ENCODE results near the gene GFAP.
A peak's percentile ranks its signal among the peaks of the same experiment; 100 is the strongest.
"Not testable (repeated sequence)": the region's sequence is repeated elsewhere in the genome, so short reads cannot be mapped to it uniquely, and the experiment has no call there.

The GFAP gene

DNA sequence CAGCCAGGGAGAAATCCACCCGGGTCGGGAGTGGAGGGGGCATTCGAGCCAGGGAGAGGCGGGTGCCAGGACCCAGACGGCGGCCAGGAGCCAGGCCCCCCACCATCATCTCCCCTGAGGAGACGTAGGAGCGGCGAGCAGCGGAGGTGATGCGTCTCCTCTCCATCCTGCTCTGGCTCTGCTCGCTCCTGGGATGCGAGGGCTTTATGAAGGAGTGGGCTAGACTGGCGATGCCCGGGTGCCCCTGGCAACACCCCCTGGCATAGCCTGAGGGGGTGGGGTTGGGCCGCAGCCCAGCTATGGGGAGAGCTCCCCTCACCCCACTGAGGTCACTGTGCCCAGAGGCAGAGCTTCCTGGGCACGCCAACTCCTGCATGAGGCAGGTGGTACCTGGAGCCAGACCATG lies at the start of gene GFAP:
Gene GFAP, minus strand, starts transcription at position 180 of the 406 bp plus-strand sequence. Its CDS starts 14 bp downstream, at position 166.
- DNase-seq, result no peak

DNA sequence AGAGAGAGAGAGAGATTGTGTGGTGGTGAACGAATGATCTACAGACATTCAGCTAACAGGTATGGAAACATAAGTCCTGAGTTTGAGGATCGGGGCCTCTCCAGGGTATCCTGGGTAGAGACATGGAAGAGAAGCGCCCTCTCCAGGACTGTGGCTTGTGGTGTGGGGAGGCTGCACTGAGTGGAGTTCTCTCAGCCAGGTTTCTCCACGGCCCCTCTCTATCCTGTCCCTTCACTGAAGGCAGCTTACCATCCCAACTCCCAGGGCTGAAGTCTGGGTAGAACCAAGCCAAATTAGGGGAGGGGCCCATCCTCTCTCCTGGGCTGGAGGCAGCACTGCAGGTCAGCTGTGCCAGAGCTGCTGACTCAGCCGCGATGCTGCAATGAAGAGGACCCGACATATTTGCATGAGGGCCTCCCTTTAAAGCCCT lies 46.6 kb upstream of the GFAP start:
- no peak for DNase-seq

DNA sequence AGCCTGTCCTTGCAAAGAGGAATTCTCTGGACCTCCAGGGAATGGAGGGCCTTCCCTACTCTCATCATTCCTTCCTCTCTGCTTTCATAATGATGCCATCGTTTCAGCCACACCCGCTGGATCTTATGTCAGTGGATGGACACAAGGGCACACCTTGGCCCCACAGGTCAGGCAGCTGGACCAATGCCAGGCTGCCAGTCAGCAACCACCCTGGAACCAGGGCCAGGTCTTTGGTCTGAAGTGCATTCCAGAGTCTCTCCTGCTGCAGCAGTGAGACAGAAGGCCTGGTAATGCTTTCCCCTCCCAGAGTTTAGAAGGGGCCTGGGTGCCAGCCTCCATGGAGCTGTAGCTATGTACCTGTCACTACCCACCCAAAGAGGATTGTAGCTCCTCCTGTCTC lies 45.4 kb upstream of the GFAP start:
- DNase-seq, result no peak

DNA sequence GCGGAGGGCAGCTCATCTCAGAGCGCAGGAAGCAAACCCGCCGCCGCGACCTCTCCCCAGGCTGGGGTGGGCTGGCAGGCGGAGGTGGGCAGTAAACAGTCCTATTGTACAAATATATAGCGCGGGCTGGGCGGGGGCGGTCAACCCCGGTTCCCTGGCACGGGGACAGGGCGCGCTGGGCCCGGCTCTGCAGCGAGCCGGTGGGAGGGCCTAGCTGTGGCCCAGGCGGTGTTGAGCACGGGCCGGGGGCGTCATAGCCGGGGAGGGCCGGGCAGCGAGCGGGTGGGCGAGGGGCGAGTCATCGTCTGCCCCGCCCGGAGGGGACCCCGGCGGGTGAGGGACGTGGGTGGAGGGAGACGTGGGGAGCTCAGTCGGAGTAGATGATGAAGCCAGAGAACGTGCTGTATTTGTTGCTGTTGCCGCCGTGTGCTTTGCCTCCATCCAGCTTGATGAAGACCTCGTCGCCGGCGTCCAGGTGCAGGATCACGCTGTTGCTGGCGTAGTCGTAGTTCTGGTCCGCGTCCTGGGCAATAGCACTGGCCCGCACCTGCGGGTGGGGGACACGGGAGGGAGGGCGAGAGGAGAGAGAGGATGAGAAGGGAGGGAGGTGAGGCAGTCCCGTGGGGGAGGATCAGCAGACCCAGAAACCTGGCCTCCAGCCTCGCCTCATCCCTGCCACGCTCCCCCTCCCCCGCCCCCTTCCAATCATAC lies 44.7 kb upstream of the GFAP start:
- DNase-seq, result no peak

DNA sequence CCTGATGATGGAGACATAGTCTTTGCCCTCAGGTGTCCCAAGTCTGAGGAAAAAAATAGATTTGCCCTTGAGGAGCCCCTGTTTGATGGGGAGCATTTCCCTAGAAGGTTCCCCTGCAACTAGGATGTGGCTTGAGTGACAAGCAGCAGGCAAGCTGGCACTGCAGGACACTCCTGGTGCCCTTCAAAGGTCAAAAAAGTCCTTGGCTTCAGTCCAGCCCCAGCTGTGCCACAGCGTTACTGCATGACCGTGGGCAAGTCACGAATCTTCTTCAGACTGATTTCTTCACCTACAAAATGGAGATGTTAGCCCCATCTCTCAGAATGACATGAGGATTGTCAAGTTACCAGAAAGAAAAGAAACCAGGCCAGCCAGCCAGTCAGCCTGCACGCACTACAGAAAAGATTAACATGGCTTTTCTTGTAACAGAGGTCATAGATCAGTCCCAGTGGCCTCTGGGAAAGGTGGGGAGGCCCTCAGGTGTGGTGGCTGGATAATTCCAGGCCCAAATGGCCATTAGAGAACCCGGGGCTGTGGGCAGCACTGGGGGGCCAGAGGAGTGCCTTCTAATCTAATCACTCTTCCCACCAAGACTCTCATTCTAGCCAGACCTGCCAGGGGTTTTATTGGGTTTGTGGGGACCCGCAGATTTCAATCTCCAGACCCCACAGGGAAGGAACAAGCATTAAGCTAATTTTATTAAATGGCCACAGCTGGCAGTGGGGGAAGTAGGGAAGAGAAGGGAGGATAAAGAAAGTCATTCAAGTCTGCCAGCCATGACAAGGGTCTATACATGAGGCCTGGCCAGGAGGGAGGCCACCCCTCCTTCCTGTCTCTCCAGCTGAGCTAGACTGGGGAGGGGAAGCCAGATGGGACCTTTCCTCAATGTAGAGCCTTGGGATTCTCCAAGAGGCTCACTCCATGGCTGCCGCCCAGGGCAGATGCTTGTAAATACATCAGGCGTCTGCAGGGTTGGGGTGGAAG lies 42.0 kb upstream of the GFAP start:
- no peak for DNase-seq

DNA sequence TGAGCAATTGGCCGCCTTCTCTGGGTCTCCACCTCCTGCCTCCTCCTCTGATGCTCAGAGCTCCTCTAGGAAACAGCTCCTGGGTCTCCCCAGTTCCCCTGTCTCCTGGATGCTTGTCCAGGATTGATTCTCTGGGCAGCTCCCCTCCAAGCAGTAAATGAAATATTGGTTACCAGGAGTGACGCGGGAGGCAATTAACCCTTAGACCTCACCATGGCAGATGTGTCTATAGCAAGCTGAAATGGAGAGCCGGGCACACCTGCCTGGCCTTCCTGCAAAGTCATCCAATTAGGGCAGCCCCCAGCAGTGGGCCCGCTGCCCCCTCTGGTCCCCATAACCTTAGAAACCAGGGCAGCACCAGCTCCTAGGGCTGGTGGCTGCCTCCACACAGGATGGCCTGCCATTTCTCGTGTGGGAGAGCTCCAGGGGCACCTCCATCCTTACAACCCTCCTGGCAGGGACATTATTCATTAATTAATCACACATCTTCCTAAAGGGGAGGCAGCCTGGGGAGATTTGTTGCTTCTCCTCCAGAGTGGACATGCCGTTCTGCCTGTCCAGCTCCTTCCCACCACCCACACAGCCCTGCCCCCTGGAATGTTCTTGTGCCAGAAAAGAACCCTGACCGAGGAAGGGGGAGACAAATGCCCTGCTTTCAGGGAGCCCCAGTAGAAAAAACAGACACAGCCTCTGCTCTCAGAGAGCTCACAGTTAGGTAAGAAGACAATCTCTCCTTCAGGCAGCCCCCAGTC lies 40.5 kb upstream of the GFAP start:
- no peak for DNase-seq

DNA sequence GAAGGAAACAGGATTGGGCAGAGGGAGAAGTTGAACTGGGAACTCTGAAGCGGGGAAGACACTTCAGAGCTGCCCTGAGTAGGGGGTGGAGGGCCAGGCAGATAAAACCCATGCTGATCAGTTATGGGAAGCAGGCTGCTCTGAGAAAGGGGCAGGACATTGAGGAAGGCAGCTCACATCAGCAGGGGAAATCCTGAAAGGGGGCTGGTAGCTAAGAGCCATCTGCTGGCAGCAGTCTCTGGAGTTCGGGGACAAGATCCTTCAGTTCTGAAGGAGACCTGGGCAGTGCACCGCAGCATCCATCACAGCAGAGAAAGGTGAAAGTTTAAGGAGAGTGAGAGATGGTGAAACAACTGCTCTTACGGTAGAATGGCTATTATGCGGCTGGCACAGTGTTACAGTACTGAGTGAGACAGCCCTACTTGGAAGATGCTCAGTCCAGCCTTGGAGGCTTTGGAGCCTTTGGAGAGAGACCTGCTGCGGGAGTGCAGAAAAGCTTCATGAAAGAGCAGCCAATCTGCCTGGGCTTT lies 37.7 kb upstream of the GFAP start:
- DNase-seq, result no peak

DNA sequence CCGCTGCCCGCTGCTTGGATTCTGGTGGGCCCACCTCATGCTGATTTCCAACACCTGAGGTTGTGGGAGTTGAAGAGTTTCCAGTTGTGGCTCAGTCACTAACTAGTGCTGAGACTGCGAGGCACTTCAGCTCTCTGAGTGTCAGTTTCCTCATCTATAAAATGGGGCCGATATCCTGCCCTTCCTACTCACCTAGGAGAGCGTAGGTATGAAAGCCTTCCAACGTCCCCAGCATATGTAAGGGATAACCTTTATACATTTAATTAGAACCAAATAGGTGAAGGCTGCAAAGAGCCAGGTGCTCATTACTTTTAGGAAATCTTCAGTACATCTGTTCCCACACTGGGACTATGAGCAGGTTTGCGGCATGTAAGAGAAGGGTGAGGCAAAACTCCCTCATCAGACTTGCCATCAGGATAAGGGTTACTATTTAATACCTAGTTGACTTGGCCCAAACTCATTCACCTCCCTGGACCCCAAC lies 33.1 kb upstream of the GFAP start:
- DNase-seq, result no peak

DNA sequence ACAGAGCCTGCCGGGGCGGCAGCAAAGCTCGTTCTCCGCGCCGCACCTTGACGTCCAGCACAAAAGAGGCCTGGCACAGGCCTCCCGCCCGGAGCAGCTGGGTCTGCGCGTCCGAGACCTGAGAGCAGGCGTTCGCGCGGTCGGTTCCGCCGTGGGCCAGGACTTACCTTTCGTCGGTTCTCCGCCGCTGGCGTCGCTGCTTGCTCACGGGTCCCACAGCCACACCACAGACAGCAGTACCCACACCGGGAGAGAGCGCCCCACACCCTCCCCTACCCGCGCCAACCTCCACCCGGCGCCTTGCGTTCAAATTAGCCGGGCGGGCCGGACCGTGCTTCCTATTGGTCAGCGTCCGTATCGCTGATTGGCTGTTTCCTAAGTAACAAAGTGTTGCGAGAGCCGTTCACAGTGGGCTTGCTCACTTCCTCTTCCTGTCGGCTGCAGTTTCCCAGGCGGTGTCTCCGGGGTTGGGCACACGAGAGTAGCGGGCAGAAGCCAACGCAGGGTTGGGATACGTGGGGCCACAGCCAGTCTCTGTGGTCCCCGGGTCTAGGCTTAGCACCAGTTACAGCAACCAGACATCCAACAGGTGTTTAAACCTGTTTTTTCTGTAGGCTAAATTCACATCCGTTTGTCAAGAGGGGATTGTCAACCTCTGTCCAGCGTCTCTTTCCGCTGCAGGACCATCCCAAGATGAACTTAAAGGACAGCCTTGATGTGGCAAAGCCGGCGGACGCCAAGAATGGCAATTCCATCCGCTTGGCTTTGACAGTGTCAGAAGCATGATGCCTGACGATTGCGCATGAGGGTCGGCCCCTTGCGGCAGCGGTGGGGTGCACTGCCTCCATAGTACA lies 32.4 kb upstream of the GFAP start, which contains the start of gene KIF18B:
Gene KIF18B, minus strand, starts transcription at position 313 of the 854 bp plus-strand sequence. CDS start 11,429 bp downstream, outside the sequence.
- DNase-seq, result peak; percentile 89

DNA sequence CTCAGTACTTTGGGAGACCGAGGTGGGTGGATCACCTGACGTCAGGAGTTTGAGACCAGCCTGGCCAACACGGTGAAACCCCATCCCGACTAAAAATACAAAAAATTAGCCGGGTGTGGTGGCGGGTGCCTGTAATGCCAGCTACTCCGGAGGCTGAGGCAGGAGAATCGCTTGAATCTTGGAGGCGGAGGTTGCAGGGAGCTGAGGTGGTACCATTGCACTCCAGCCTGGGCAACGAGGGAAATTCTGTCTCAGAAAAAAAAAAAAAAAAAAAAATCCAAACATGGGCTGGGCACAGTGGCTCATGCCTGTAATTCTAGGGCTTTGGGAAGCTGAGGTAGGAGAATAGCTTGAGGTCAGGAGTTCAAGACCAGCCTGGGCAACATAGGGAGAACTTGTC lies 30.4 kb upstream of the GFAP start:
- DNase-seq, result not testable (repeated sequence)

DNA sequence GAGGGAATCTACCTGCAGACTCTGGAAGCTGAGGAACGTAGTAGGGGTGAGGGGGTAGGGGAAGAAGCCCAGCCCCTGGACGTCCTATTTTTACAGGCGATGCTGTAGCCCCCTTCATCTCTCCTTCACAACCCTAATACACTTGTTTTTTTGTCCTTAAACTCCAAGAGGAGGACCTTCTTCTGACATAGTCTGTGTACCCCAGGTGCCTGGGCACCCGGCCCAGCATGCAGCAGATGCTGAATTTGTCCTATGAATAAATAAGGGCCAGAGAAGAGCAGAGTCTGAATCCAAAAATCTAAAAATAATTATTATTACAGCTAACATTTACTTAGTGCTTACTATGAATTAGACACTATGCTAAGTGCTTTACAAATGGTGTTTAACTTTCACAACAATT lies 27.2 kb upstream of the GFAP start:
- no peak for DNase-seq

DNA sequence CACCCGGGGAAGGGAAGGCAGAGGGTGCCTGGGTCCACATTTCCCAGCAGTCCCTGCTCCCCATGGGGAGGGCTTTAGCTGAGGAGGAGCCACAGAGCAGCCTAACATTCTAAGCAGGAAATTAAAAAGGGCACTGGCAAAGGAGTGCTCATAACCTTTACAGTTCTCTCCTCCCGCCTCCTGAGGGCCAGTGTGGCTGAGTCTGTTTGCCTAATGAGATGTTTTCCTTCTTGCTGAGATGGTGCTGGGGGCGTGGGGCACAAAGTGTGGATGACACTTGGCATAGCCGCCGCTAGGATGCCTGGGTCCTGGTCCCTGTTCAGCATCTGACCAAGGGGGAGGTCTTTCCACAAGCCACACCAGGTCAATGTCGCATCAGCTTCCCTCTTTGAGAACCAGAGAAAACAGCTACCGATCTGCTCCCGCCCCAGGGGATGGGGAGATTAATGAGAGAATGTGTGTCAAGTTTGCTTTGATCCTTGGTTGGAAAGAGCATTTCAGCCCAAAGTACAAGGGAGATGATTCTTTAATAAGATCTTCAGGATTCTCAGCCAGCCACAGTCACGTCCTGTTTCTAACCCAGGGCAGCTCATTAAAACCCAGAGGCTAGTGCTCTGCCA lies 26.5 kb upstream of the GFAP start:
- no peak for DNase-seq

DNA sequence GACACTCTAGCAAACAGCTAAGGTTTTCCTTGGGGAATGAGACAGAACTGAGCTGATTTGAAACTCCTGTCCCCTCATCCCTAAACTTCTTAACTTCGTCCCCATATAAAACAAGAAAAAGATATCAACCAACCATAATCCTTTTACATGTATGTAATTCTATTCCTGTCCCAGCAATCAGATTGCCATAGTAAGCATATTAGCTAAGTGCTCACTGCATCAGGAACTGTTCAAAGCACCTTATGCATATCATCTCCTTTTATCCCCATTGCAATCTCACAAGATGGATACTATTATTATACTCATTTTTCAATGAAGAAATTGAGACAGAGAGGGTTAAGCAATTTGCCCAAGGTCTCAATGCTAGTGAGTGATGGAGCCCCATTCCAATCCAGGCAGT lies 25.5 kb upstream of the GFAP start:
- DNase-seq, result no peak

DNA sequence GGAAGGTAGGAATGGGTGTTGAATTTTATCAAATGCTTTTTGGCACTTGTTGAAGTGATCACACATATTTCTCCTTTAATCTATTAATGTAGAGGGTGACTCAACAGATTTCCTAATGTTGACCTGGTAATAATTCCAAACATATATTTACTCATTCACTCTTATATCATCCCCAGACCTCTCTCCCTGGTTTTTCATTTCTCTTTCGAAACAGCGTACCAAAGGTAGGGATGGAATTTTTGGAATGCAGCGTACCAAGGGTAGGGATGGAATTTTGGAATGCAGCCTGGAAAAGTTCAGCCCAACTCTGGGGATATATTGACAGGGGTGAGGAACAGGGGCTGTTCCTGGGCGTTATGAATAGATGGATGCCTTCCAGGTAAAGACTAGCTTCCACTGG lies 25.0 kb upstream of the GFAP start:
- DNase-seq, result no peak

DNA sequence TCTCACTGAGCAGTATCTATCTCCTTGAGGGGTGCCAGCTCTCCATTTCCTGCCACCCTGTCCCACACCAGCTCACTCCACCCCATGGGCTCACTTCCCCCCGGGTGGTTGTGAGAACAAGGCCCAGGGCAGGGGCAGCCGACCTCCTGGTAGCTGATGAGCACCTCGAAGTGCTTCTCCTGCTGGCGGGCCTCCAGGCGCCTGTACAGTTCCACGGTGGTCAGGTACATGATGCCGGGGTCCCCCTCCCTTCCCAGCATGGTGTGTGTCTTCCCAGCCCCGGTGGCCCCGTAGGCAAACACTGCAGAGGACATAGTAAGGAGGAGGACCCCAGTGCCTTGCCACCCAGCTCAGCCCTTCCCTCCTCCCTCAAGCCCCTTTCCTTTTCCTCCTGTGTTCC lies 19.8 kb upstream of the GFAP start:
- no peak for DNase-seq

DNA sequence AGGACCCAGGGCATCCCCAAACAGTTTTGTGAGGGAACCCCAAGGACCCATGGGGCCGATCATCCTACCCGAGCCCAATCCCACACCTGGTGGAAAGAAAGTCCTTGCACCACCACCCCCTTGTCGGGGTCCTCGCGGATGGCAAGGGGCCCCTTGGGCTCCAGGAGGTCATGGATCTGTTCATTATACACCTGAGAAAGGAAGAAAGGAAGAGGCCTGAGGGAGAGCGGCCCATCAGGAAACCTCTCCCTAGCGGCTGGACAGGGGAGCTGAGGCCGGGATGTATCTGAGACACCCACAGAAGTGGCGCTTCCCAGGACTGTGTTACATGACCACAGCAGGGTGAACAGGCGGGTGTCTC lies 19.4 kb upstream of the GFAP start:
- DNase-seq, result no peak

DNA sequence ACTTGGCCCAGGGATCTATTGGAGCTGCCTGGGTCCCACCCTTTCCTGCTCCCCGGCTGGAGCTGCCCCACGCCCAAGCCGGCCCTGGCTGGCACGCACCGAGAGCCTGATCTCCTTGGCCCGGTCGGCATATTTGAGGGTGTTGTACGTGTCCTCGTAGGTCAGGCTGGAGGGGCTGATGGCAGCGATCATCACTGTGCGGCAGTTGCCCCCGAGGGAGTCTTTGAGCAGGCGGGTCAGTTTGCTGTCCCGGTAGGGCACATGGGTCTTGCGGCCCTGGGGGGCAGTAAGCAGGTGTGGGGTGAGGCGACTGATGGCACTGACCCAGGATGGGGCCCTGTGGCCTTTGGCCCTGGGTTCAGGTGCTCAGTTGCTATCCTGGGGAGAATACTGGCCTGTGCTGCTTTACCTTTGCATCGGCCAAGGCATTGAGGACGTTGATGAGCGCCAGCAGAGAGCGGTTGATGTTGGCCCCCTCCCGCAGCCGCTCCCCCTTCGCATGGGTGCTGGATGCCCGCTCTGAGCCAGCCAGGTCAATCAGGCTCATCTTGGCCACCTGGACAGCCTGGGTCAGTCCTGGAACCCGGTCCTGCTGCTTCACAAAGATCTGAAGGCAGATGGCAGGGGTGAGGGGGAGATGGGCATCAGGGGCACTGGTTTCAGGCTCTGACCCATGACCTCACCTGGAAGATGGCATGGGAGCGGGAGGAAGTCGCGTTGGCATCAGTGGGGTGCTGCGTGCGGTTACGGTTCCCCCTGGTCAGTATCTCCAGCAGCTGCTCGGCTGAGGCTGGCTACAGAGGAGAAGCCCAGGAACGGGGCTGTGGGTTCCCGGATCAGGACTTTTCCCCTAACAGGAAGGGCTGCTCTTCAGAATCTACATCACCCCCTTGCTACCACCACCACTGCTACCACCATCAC lies 18.8 kb upstream of the GFAP start:
- DNase-seq, result no peak

DNA sequence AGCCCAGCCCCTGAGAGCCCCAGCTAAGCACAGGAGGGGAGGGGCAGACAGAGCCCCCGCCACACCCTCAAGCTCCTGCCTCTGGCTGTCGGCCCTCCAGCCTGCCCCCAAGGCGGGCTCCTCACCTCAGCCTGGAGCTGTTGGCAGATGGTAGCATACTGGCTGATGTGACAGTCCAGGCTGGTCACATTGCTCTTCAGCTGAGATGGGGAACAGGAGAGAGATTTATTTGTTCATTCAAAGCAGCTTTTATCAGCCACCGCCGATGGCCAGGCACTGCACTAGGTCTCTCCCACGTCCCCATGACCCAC lies 17.4 kb upstream of the GFAP start:
- no peak for DNase-seq

DNA sequence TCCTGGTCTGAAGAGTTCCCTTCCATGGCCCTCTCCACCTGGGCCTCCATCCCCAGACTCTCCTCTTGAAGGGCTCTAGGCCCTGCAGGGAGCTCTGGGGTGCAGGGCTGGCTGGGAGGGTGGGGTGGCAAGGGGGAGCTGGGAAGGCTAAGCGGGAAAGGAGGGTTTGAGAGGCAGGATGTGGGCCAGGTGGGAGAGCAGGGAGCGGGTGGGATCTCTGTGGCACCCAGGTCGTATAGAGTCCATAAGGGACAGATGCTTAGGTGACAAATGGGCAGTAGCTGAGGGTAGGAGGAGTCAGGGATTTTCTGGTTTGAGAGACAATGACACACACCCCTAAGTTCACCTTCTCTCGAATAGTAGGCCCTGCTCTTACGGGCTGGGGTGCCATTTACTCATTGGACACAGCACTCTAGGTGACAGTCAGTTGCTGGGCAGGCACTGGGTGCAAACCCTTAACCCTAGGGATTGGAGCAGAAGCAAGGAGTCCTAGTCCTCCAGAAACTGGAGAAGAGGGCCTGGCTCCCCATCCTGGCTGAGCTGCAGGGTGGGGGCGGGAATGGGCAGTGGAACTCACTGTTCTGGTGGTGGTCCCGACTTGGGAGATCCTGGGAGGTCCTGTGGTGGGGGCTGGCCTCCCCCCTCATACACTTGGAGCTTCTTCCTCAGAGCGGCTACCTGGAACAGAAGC lies 16.9 kb upstream of the GFAP start:
- DNase-seq, result no peak

DNA sequence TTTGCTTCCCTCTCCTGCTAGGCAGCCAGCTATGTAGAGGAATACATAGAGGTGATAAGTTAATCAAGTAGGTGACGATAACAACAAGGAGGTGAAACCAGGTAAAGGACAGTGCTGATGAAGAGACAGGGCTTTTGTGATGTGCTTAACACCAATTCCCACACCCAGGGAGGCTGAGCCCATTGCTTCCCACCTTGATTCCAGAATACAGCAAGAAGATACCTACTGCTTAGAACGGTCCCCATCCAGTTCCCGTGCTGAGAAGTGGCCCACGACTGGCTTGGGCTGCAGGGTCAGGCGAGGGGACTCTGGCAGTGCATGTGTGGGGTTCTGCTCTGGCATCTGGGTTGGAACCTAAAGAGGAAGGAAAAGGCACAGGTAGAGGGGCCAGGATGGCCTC lies 16.1 kb upstream of the GFAP start:
- no peak for DNase-seq
